GM18526 (cell line): ENCODE measurements around the gene ERC2.

Experiments
- POLR2A ChIP-seq: IDR thresholded peaks from 3 replicates; pipeline ENCODE4 v1.6.1; 2011; ENCODE audit not compliant: insufficient read length; ENCODE audit errors: extremely low read depth

ERC2 gene

GRCh38 chr3:56458496-56459103 is 9.7 kb downstream of the ERC2 start:
- no peak for TF ChIP-seq POLR2A

- no peak for TF ChIP-seq POLR2A
Measured at GRCh38 chr3:56456117-56456516, 12.2 kb downstream of the ERC2 start.

GRCh38 chr3:56453011-56453410 is 15.3 kb downstream of the ERC2 start:
- TF ChIP-seq POLR2A, result no peak

- no peak for TF ChIP-seq POLR2A
Measured at GRCh38 chr3:56452085-56452484, 16.2 kb downstream of the ERC2 start.

GRCh38 chr3:56443372-56443771 is 24.9 kb downstream of the ERC2 start:
- TF ChIP-seq POLR2A, result no peak

- no peak for TF ChIP-seq POLR2A
Measured at GRCh38 chr3:56428667-56429066, 39.6 kb downstream of the ERC2 start.

- TF ChIP-seq POLR2A, result no peak
Measured at GRCh38 chr3:56424885-56425284, 43.4 kb downstream of the ERC2 start.

- TF ChIP-seq POLR2A, result no peak
Measured at GRCh38 chr3:56424336-56424735, 43.9 kb downstream of the ERC2 start.

GRCh38 chr3:56423661-56424099 is 44.6 kb downstream of the ERC2 start:
- TF ChIP-seq POLR2A, result no peak

GRCh38 chr3:56422316-56422715 is 46.0 kb downstream of the ERC2 start:
- no peak for TF ChIP-seq POLR2A

- TF ChIP-seq POLR2A, result no peak
Measured at GRCh38 chr3:56421205-56421604, 47.1 kb downstream of the ERC2 start.

GRCh38 chr3:56415652-56416051 is 52.6 kb downstream of the ERC2 start:
- TF ChIP-seq POLR2A, result no peak

GRCh38 chr3:56413911-56414310 is 54.4 kb downstream of the ERC2 start:
- TF ChIP-seq POLR2A, result no peak

GRCh38 chr3:56411166-56411565 is 57.1 kb downstream of the ERC2 start:
- no peak for TF ChIP-seq POLR2A

GRCh38 chr3:56410576-56410975 is 57.7 kb downstream of the ERC2 start:
- no peak for TF ChIP-seq POLR2A

- TF ChIP-seq POLR2A, result no peak
Measured at GRCh38 chr3:56409790-56410189, 58.5 kb downstream of the ERC2 start.

GRCh38 chr3:56408761-56409196 is 59.5 kb downstream of the ERC2 start:
- TF ChIP-seq POLR2A, result no peak

GRCh38 chr3:56406826-56407515 is 61.3 kb downstream of the ERC2 start:
- no peak for TF ChIP-seq POLR2A

GRCh38 chr3:56404884-56405283 is 63.4 kb downstream of the ERC2 start:
- TF ChIP-seq POLR2A, result no peak
